Effector CD4-positive, alpha-beta T cell (primary cell): ENCODE data around the gene ASPSCR1.

Experiments used
- DNase-seq: peaks from one replicate; pipeline ENCODE4 v3.0.0-alpha.2; 2020
- total RNA-seq: gene quantifications from one replicate; lab custom pipeline; 2026; lab: John Stamatoyannopoulos, UW

ASPSCR1 gene
- total RNA-seq, result 39.8 reads per million, percentile 63 among the genes with 10 or more reads in this experiment

GRCh38 chr17:81977211-81977808, at the start of gene ASPSCR1:
Gene ASPSCR1 (plus strand): TSS chr17:81977629. CDS start chr17:81977647, 18 bp downstream.
- peak; percentile 90 for DNase-seq

GRCh38 chr17:81927653-81928543, 49.5 kb upstream of the ASPSCR1 start, which contains the start of gene MAFG:
Gene MAFG (minus strand): TSS chr17:81927735. CDS start chr17:81923185, 4,550 bp downstream.
- DNase-seq, result peak; percentile 87

- DNase-seq, result no peak
Measured at GRCh38 chr17:81928544-81929252, 48.7 kb upstream of the ASPSCR1 start.

GRCh38 chr17:81929253-81930141, 47.9 kb upstream of the ASPSCR1 start:
- no peak for DNase-seq

- no peak for DNase-seq
Measured at GRCh38 chr17:81930142-81931125, 47.0 kb upstream of the ASPSCR1 start.

- DNase-seq, result no peak
Measured at GRCh38 chr17:81931189-81931556, 46.3 kb upstream of the ASPSCR1 start.

- DNase-seq, result no peak
Measured at GRCh38 chr17:81931557-81932332, 45.7 kb upstream of the ASPSCR1 start.

- no peak for DNase-seq
Measured at GRCh38 chr17:81932333-81932983, 45.0 kb upstream of the ASPSCR1 start.

GRCh38 chr17:81933178-81933699, 44.2 kb upstream of the ASPSCR1 start:
- no peak for DNase-seq

GRCh38 chr17:81934098-81934757, 43.2 kb upstream of the ASPSCR1 start:
- no peak for DNase-seq

- no peak for DNase-seq
Measured at GRCh38 chr17:81934850-81935708, 42.4 kb upstream of the ASPSCR1 start.

- DNase-seq, result no peak
Measured at GRCh38 chr17:81935709-81936084, 41.7 kb upstream of the ASPSCR1 start.

GRCh38 chr17:81939218-81939617, 38.2 kb upstream of the ASPSCR1 start:
- DNase-seq, result no peak

- DNase-seq, result no peak
Measured at GRCh38 chr17:81939881-81940385, 37.5 kb upstream of the ASPSCR1 start.

- DNase-seq, result no peak
Measured at GRCh38 chr17:81940538-81941483, 36.6 kb upstream of the ASPSCR1 start.

- DNase-seq, result no peak
Measured at GRCh38 chr17:81941484-81942166, 35.8 kb upstream of the ASPSCR1 start.
